HG03097 (cell line): ENCODE data around the gene PDE4B.

Experiments
- ATAC-seq: cut with Tn5 transposase; IDR thresholded peaks from one replicate; pipeline ENCODE4 v1.9.1; 2021; ENCODE audit not compliant: unreplicated experiment, low FRiP score

PDE4B gene

GRCh38 chr1:66348776-66349175 lies 556.1 kb downstream of the PDE4B start:
- no peak for ATAC-seq

DNA sequence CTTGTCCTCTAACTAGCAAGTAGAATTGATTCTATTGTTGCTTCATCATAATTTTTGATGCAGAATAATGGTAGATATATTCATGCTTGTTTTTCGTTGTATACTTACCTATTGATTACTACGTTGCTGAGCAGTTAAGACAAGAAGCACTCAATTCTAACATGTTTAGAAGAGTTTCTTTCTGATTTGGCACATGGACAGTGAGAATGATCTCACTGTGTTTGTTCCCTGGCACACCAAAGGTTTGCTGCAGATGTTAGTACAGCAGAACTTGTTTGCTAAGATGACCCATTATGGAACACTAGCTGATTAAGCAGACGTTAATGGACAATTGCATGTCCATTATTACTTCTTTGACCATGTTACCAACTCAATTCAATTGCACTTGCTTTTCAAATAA lies 556.5 kb downstream of the PDE4B start:
- ATAC-seq: no peak

DNA sequence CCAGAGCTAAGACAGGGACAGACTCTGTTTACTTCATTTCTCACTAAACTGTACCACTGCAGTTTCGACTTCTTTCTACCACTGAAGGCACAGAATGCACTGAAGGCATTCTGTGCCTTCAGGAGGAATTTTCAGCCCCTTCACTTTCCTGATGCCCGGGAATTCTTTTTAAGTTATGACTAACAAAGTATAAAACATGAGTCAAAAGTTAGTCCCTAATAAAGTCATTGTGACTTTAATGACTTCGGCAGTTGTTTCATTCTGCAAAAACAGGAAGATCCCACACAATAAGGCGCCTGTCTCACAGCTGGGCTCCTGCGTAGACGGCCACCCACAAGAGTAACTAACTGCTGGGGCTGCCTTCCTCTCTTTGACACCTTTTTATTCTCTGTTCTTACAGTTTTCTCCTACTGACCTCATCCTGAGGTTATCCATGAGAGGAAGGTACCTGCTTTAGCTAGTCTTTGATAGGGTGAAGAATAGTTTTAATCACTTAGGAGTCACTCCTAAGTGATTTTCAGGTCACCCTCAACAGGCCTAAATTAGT lies 557.4 kb downstream of the PDE4B start:
- ATAC-seq: peak; percentile 46

DNA sequence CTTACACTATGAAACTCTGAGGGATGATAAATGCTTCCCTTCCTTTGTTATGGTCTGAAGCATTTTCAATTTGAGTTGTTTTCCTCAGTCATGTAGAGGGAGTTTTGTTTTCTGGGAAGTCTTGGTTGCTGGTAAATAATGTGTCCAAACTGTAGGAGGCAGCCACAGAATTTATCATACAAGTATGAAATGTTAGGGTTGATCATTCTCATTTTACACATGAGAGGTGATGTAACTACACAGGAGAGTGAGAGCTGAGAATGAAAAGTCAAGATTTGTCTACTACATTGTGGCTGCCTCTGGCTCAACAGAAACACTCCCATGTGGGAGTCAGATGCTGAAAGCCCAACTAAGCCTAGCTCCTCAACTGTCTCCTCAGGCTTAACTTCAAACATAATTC lies 558.8 kb downstream of the PDE4B start:
- no peak for ATAC-seq

DNA sequence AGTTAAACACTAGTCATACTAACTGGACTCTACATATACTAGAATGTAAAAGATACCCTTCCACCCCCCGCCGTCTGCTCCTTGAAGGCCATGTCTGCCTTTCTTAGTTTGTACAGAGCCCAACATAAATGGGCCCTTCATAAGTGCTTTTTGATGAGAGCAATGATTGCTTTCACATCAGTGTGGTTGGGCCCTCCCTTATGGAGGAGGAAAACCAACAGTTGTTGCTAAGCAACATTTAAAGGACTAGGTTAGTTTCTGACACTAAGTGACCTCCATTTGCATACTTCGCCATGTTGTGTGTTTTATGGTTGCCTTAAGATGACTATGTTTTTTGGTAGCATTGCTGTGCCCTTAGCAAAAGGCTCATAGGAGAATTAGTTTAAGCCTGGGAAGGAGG lies 559.2 kb downstream of the PDE4B start:
- peak; percentile 32 for ATAC-seq

GRCh38 chr1:66352792-66353191 lies 560.1 kb downstream of the PDE4B start:
- ATAC-seq: no peak

GRCh38 chr1:66353257-66353656 lies 560.6 kb downstream of the PDE4B start:
- ATAC-seq: no peak

DNA sequence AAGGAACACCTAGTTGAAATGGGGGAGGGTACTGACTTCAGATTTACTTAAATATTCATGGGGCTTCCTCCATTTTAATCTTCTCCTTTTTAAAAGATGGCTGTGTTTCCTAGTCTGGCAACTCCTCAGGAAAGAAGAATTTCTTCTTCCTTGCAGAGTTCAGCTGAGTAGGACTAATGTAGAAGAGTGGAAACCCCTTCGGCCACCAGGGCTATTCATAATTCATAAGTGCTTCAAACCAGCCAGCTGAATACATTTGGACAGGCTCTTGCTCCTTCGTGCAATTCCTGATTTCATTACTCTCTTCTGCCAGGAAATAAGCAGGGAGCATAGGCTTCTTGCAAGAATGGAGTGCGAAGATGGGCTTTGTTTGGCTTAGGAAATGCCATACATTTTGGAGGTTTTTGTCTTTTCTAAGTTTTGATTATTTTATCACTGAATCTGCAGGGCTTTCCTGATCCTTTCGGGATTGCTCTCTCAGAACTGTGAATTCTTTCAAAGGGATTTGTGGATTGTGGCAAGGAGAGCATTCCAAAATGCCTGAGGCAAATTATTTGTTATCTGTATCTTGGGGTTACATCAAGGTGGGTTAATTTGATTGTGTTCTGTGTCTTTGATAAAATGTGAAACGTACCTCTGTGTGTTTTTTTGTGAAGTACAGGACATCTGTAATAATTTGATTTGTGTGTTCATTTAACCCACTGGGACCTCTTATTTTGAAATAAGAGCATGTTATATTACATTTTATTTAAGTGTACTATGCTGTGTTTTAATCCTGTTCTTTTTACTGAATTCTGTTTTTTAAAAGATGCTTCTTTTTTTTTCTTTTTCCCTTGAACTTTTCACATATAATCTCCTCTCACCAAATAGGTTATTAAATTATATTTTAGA lies 561.9 kb downstream of the PDE4B start:
- no peak for ATAC-seq

DNA sequence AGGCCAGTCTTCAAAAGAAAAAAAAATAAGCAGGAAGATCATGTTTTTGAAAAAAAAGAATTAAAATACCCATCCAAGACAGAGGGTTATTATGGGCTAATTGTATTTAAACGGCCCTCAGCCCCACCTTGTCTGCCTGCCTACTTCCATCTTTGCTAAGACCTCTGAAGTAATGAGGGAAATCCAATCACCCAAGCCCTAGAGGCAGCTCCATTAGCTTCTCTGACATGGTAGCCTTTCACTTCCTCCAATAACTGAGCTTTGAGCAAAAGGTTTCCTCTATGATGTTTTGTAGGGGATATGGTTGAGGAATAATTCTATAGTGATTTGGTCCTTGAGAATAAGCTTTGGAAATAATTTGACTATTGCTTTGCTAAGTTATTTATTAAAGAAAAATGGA lies 563.1 kb downstream of the PDE4B start:
- no peak for ATAC-seq

- no peak for ATAC-seq
These were observed 563.9 kb downstream of the PDE4B start for GRCh38 chr1:66356605-66357004.

DNA sequence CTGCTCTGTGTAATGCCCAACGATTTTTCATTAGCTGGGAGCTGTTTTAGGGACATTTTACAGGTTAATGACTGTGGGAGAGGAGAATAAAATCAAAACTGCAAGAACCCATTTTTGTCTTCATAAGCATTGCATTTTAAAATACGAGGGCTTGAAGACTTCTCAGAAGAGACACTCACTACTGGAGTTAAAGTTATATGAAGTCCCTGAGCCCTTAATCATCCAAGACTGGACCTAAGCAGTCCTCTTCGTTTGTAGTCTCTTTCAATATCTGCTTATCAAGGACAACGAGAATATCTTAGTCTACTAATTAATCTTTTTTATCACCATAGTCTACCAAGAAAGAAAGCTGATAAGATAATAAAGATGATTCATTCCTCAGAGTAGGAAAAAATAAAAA lies 564.3 kb downstream of the PDE4B start:
- no peak for ATAC-seq

DNA sequence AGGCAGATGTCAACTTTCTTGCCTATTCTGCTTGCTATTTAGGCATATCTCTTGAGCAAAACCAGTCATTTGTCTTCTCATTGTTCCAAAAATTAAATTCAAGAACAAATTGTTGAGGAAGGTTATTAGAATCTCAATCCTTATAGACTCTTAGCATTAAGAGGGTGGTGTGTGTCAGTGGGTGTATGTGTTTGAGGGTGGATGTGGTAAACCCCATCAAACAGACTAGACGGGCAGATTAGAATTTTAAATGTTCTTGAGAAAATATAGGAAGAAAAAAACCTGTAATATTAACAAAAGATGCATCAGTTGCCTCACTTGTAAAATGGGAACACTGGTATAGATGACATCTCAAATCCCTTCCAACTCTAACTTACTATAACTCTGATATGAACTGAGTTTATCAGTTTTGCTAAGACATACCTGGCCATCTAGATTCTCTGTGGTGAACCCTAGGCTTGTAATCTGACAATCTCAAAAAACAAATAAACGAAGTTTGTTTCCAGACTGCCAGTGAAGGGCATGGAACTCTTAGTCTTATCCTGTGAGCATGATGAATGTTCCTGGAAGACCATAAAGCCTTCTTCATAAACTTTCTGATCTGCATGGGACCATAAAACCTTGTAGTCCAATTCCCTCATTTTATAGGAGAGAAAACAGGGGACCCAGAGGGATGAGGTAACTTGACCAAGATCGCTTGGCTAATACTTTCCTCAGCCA lies 564.9 kb downstream of the PDE4B start:
- no peak for ATAC-seq

- ATAC-seq: no peak
These were observed 566.6 kb downstream of the PDE4B start for GRCh38 chr1:66359269-66359668.

GRCh38 chr1:66359815-66360214 lies 567.1 kb downstream of the PDE4B start:
- no peak for ATAC-seq

DNA sequence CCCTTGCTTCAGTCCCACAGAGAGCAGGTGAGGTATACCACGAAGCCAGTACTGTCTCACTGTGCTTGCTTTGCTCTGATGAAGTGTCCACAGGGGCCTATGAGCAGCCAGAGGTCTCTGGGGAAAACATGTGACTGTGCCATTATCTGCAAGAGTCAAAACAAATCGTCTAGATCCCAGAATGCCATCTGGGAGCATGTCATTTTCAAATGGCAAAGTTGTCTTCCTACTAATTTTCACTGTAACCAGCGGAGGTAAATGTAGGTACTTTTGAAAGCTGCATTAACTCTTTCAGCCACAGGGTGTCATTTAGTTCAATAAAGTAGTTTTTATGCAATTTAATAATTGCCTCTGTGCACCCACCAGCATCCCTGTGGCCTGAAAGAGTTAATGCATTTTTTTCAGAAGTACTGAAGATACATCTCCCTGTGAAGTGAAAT lies 567.6 kb downstream of the PDE4B start:
- ATAC-seq: no peak

- ATAC-seq: no peak
These were observed 572.1 kb downstream of the PDE4B start for GRCh38 chr1:66364578-66365391.

GRCh38 chr1:66365635-66366034 lies 572.9 kb downstream of the PDE4B start:
- ATAC-seq: no peak

DNA sequence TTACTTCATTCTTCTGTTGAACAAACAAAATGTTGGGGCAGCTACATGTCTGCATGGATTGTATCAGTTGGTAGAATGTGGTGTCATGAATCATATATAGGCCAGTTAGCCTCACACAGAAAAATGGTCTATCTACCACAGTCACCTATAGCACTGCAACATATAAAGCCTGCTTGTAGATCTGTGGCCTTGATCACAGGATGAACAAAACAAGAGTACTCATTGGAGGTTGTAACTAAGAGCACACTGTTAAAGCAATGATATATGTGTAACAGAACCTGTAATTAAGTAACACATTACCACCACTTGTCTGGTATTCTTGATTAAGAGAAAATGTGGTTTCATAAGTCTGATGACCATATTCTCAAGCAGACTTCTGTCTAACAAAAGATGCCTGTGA lies 573.9 kb downstream of the PDE4B start:
- ATAC-seq: no peak

GRCh38 chr1:66367369-66367768 lies 574.7 kb downstream of the PDE4B start:
- ATAC-seq: no peak

GRCh38 chr1:66368261-66368660 lies 575.6 kb downstream of the PDE4B start:
- no peak for ATAC-seq

DNA sequence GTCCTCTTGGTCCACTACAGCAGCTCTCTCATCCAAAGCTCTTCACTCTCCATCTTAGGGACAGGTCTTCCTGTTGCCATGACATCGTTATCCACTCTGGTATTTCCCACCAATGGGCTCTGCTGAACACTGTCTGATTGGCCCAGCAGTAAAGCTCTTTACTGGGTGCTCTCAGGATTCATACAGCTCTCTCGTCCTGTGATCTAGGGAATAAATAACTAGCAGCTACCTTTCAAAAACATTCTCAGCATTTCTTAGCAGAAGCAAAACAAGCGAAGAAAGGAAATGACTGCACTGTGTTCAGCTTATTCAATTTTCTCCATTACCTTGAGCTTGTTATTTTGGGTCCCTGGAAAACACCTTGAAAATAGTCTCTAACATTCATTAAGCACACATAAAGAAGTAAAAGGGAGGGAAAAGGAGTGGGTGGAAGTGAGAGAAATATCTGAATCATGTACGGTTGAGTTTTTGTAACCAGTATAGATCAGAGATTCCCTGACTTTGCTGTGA lies 577.8 kb downstream of the PDE4B start:
- ATAC-seq: no peak
